A172 (cell line): ENCODE data around the gene NUMA1. TPM values are rescaled to one million over a fixed set of nuclear protein-coding genes. Genes with fewer than 3 reads are reported as not detected.

ENCODE experiments used
- DNase-seq: peaks from one replicate; pipeline ENCODE4 v3.0.0-alpha.2; 2015; ENCODE audit warnings: low spot score
- total RNA-seq: library from RNA; depleted of rRNA; stranded (reverse); fragments of >200 nt; shearing (Covaris generic); gene quantifications from 2 replicates; pipeline ENCODE4 v1.2.3, GENCODE V29; 2014

NUMA1 gene
- total RNA-seq, 1 experiment from 2014 or later: 161 TPM

DNA sequence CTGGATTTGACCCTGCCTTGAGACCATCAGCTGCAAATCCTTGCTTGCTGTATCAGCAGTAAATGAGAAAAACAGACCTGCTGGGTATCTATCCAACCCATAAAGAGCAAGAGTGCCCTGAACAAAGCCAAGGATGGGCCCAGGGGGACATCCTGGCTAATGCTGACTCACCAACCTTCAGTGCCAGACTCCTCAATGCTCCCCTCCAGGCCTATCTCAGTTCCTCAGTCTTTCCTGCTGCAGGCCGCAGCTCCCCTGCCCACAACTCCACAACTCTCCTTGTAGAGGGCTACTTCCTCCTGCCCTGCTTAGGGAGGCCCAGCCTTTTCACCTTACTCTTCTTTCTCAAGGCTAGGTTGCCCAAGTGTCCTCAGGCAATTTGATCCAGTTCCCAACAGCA is 20.1 kb upstream of the NUMA1 start:
- DNase-seq: no peak

DNA sequence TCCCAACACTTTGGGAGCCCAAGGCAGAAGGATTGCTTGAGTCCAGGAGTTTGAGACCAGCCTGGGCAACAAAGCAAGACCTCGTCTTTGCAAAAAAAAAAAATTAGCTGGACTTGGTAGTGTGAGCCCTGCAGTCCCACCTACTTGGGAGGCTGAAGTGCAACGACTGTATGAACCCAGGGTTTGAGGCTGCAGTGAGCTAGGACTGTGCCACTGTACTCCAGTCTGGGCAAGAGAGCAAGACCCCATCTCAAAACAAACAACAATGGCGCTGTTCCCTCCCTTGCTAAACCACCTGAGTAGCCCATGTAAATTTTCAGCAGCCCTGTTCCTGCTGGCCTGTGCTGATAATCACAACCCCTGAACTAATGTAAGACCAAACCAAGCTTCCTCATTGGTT is 19.7 kb upstream of the NUMA1 start:
- DNase-seq: no peak

DNA sequence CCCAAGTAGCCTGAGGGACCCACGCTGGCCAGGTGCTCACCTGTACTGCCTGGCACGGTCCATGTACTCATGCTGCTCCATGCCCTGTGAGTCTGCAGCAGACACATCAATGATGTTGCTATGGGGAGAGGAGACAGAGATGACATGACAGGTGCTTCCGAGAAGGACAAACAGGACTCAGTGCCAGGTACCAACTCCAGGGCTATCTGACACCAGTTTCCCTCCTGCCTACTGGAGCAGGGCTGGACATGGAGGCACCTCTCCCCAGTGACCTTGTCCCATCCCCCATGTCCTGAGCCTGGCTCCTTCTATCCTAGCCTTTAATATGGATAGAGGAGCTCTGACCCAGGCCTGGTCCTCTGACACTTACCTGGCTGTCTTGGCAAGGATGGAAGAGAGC is 18.4 kb upstream of the NUMA1 start:
- no peak for DNase-seq

DNA sequence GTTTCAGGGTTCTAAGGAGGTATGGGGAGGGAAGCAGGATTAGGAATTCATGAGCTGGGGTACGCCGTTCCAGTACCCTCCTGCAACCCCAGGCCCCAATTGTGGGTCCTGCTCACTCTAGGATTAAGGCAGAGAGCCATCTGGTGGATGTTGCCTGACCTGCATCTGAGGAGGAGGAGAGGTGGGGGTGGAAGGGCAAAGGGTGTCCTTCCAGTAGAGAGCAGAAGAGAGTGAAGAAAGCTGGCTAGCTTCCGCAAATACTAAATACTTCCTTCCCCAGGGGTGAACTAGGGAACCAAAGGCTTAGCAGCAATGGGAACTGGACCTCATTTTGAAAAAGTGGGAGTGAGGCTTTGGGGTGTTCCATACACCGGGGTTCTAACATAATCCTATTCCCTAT is 10.9 kb upstream of the NUMA1 start:
- peak; percentile 55 for DNase-seq

GRCh38 chr11:72088076-72088808 is 7.9 kb upstream of the NUMA1 start:
- DNase-seq: no peak

GRCh38 chr11:72085621-72086351 is 5.4 kb upstream of the NUMA1 start:
- DNase-seq: no peak

- no peak for DNase-seq
Measured at GRCh38 chr11:72084965-72085364, 4.6 kb upstream of the NUMA1 start.

DNA sequence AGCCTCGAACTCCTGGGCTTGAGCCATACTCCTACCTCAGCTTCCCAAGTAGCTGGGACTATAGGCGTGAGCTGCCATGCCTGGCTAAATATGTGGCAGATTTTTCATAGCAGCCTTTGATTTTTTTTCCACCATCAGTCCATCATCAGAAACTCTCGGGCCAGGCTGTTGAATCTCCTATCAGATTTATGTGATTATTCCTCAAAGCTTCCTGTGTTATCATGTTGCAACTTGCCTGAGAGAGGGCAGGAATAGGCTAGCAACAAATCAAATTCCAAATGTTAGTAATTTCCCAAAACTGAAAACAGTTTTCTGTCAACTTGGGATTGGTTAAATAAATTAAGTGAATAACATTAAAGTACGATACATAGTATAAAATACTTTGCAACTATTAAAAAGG is 3.7 kb upstream of the NUMA1 start:
- DNase-seq: no peak

DNA sequence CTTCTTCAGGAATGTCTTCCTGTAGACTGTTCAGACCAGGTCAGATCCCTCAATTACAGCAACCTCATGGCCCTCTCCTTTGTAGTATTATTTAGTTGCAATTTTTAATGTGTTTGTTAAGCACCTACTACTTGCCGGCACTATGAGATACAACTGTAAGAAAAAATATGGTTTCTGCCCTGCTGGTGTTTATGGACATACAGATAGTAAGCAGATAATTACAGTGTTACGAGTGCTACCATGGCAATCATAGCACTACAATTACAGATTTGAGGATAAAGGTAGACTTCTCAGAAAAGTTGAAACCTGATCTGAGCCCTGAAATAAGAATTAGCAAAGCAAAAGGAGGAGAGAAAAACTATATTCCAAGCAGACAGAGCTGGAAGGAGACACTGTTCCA is 3.1 kb upstream of the NUMA1 start:
- DNase-seq: no peak

GRCh38 chr11:72081821-72082453 is 1.6 kb upstream of the NUMA1 start:
- DNase-seq: no peak

- DNase-seq: no peak
Measured at GRCh38 chr11:72081184-72081644, 872 bp upstream of the NUMA1 start.

DNA sequence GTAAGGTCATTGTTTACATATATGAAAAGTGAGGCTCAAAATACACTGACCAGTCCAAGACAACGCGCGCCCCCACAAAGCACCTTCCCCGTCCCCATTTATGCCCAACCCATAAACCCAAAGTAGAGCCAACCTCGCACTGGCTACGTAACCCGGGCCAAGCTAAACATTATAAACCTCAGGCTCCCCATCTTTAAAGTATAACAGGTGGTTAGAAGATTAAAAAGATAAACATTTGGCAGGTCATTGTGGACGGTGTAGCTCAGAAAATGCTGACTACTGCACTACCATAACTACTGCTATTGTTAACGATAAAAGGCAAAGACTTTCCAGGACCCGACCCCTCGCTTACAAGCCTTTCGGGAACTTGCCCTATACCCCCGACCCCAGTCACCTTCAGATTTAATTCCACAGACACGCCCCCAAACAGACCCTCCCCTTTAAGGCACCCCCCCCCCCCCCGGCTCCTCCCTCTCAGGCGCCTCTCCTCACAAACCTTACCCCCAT is 470 bp downstream of the NUMA1 start:
- peak; percentile 33 for DNase-seq

DNA sequence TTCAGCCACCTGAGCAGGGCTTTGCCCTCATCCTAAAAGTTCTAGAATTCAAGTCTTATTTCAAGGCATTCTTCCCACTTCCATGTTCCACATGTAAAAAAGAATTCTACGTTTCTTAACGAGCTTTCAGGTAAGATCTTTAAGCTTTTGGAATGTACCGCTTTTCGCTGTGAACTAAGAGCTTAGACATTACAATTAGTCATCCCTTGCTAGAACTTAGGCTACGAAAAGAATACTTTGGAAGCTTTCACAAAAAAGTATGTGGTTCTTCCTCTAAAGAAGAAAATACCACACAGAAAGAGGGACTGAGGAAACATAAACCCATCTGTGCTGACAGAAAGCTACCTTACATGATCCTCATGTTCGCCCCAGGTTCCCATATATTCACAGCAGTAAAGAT is 1.9 kb downstream of the NUMA1 start:
- no peak for DNase-seq

- no peak for DNase-seq
Measured at GRCh38 chr11:72075756-72076155, 4.6 kb downstream of the NUMA1 start.

DNA sequence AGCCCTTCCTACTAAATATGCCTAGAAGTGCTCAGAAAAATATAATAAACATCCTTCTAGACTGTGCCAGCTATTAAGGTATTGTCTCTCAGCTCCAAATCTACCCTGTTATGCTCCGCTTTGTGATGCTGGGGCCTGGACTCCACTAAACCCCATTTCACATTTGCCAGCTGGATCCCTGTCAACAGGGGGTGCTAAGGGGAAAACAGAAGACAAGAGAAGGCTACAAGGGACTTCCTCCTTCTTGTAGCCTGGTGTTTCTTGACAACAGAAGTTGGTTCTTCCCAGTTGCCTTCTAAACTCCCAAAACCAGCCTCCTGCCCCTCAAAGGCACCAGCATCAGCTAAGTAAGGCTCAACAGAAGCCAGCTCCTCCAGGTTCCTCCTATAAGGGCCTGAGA is 5.2 kb downstream of the NUMA1 start:
- DNase-seq: no peak

DNA sequence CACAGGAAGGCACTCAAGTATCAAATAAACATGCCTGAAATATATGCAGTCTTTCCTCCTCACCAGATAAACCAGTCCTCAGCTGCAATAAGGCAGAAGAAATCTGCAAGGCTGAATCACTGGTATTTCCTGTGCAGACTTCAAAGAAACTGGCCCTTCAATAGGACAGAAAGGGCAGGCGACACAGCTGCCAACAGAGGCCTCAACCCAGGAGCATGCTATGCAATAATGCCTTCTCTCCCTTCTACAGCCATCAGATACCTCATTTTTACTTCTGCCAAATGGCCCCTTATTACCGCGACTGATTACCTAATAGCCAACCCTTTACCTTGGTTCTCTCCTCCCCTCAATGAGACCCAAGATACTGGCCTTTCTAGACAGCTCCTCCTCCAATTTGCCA is 8.0 kb downstream of the NUMA1 start:
- peak; percentile 90 for DNase-seq

GRCh38 chr11:72070491-72070890 is 9.9 kb downstream of the NUMA1 start:
- DNase-seq: no peak

GRCh38 chr11:72069787-72070251 is 10.5 kb downstream of the NUMA1 start:
- DNase-seq: peak; percentile 94

- no peak for DNase-seq
Measured at GRCh38 chr11:72069200-72069599, 11.1 kb downstream of the NUMA1 start.

- DNase-seq: no peak
Measured at GRCh38 chr11:72067676-72068075, 12.7 kb downstream of the NUMA1 start.

- no peak for DNase-seq
Measured at GRCh38 chr11:72067266-72067665, 13.1 kb downstream of the NUMA1 start.

GRCh38 chr11:72066855-72067254 is 13.5 kb downstream of the NUMA1 start:
- DNase-seq: no peak
